B cell (primary cell): ENCODE data around the gene STAB1. TPM values are rescaled to one million over a fixed set of nuclear protein-coding genes. Genes with fewer than 3 reads are reported as not detected.

Source experiments
- ATAC-seq: fragments of 200-7000 bp; cut with Tn5 transposase; one replicate; pipeline ENCODE4 v1.10.0; 2021; ENCODE audit warnings: low read depth, mild to moderate bottlenecking, moderate number of reproducible peaks, moderate library complexity
- CTCF ChIA-PET: fragments of 350-600 bp; sonication (Branson Sonifier 250); formaldehyde crosslinking; loops from one replicate; lab custom pipeline; 2021; ENCODE audit warnings: antibody characterized with exemption, inconsistent platforms; lab: Charles Lee
- POLR2A ChIA-PET: fragments of 350-600 bp; sonication (Branson Sonifier 250); formaldehyde crosslinking; loops from one replicate; lab custom pipeline; 2021; ENCODE audit warnings: antibody characterized with exemption; lab: Charles Lee
- DNase-seq: peaks from one replicate; pipeline ENCODE4 v3.0.0; 2013
- H2AFZ ChIP-seq: 2 replicates; pipeline ENCODE4 v1.6.1; 2012; ENCODE audit warnings: mild to moderate bottlenecking, low read depth, low read length; ENCODE audit not compliant: insufficient read depth, poor library complexity, severe bottlenecking
- H3K27ac ChIP-seq, 2 donors: 1 replicate in 1 of 2; 2 replicates in 1 of 2; pipeline ENCODE4 v1.5.1; 2012 to 2013; ENCODE audit warnings: low read length in 2 of 2, mild to moderate bottlenecking in 2 of 2, moderate library complexity in 1 of 2
- H3K27me3 ChIP-seq, 4 experiments: fragments of 200-600 bp in 1 of 4; sonication (generic) in 1 of 4; replicated peaks in 1 of 4; 1 replicate in 2 of 4; 2 replicates in 2 of 4; pipeline versions ENCODE4 v1.6.1 to v1.7.0; 2013 to 2016; ENCODE audit warnings: low read length in 3 of 4, mild to moderate bottlenecking in 2 of 4, mixed read lengths in 1 of 4, moderate library complexity in 1 of 4; ENCODE audit not compliant: insufficient read depth in 4 of 4, control insufficient read depth in 3 of 4; ENCODE audit errors: control extremely low read depth in 1 of 4
- H3K36me3 ChIP-seq, 2 experiments: replicated peaks in 1 of 2; 1 replicate in 1 of 2; 2 replicates in 1 of 2; pipeline versions ENCODE4 v1.6.1 to v1.7.1; 2013; ENCODE audit warnings: low read length in 1 of 2; ENCODE audit not compliant: insufficient read depth in 2 of 2, control insufficient read depth in 1 of 2; ENCODE audit errors: control extremely low read depth in 1 of 2, extremely low read depth in 1 of 2
- H3K4me1 ChIP-seq, 2 donors: fragments of 200-600 bp in 1 of 2; sonication (generic) in 1 of 2; 1 replicate in 1 of 2; 2 replicates in 1 of 2; pipeline versions ENCODE4 v1.5.1 to v1.6.1; 2013 to 2017; ENCODE audit warnings: low read length in 2 of 2; ENCODE audit not compliant: control insufficient read depth in 2 of 2, insufficient read depth in 2 of 2
- H3K4me2 ChIP-seq: replicated peaks from 2 replicates; pipeline ENCODE3; 2012; ENCODE audit warnings: mild to moderate bottlenecking, low read depth, low read length; ENCODE audit not compliant: poor library complexity, severe bottlenecking
- H3K4me3 ChIP-seq, 5 experiments: fragments of 200-600 bp in 1 of 5; sonication (generic) in 1 of 5; 1 replicate in 3 of 5; 2 replicates in 2 of 5; pipeline versions ENCODE4 v1.5.1 to v1.7.0; 2011 to 2016; ENCODE audit warnings: low read length in 4 of 5, mild to moderate bottlenecking in 4 of 5, low read depth in 2 of 5, control low read depth in 1 of 5, moderate library complexity in 1 of 5; ENCODE audit not compliant: insufficient read depth in 1 of 5; ENCODE audit errors: control extremely low read depth in 1 of 5, extremely low read depth in 1 of 5
- H3K79me2 ChIP-seq: fragments of 200-600 bp; sonication (generic); one replicate; pipeline ENCODE4 v1.6.0; 2016; ENCODE audit warnings: low read length; ENCODE audit not compliant: control insufficient read depth, insufficient read depth
- H3K9ac ChIP-seq: fragments of 200-600 bp; sonication (generic); 2 replicates; pipeline ENCODE4 v1.6.1; 2017; ENCODE audit warnings: mild to moderate bottlenecking, low read length, moderate library complexity
- H3K9me3 ChIP-seq, 3 donors: one replicate each; pipeline versions ENCODE4 v1.6.1 to v1.7.1; 2013; ENCODE audit warnings: low read length in 2 of 3; ENCODE audit not compliant: control insufficient read depth in 2 of 3, insufficient read depth in 1 of 3; ENCODE audit errors: control extremely low read depth in 1 of 3
- H4K20me1 ChIP-seq: 2 replicates; pipeline ENCODE4 v1.6.0; 2012; ENCODE audit warnings: mild to moderate bottlenecking, low read length; ENCODE audit not compliant: insufficient read depth, control insufficient read depth, poor library complexity, severe bottlenecking
- H3K27ac Mint-ChIP-seq: one replicate; pipeline ENCODE4 v1.8.0; 2021; ENCODE audit warnings: mixed read lengths
- H3K27me3 Mint-ChIP-seq: one replicate; pipeline ENCODE4 v1.8.0; 2021; ENCODE audit warnings: mixed read lengths
- H3K4me1 Mint-ChIP-seq: one replicate; pipeline ENCODE4 v1.8.0; 2021; ENCODE audit warnings: mixed read lengths
- H3K4me3 Mint-ChIP-seq: one replicate; pipeline ENCODE4 v1.8.0; 2021; ENCODE audit warnings: mixed read lengths
- H3K9me3 Mint-ChIP-seq: one replicate; pipeline ENCODE4 v1.8.0; 2022; ENCODE audit warnings: mixed read lengths; ENCODE audit not compliant: insufficient read depth
- CTCF ChIP-seq: fragments of 200-600 bp; IDR thresholded peaks from one replicate; pipeline ENCODE4 v1.8.0; 2022; ENCODE audit warnings: antibody characterized with exemption, mild to moderate bottlenecking
- EZH2 ChIP-seq: IDR thresholded peaks from 2 replicates; pipeline ENCODE4 v1.6.1; 2012; ENCODE audit warnings: borderline replicate concordance, low read depth, mild to moderate bottlenecking, moderate library complexity, low read length; ENCODE audit not compliant: insufficient read depth, poor library complexity, severe bottlenecking
- WGBS: methylation state at CpG from one replicate; pipeline ENCODE4 v1.1.5; 2013; ENCODE audit warnings: missing lambda C conversion rate; ENCODE audit not compliant: insufficient coverage; 5-methylcytosine and 5-hydroxymethylcytosine counted together
- intact Hi-C: fragments of 100-400 bp; cut with micrococcal nuclease; formaldehyde crosslinking; loops from one replicate; pipeline ENCODE4 v1.10.0; 2022
- polyA plus RNA-seq: library from polyadenylated mRNA; depleted of rRNA; stranded (reverse); fragments of >200 nt; gene quantifications from 2 replicates; pipeline ENCODE4 v1.2.3, GENCODE V29; 2012
- total RNA-seq, 2 donors: library from RNA; stranded (reverse); fragments of 120-200 nt in 1 of 2; gene quantifications; 1 replicate in 1 of 2; 2 replicates in 1 of 2; pipeline versions ENCODE4 v1.2.3 to v1.2.4, GENCODE V29; 2013 to 2022

The STAB1 gene
- total and polyA plus RNA-seq, 2 donors (not counting 1 experiment from before 2014, with no cell fraction given), result 3.8 to 4.5 TPM

GRCh38 chr3:52537165-52537620, 42.1 kb downstream of the STAB1 start:
- H3K36me3 ChIP-seq, result no peaks in the 10 kb centered on the region
- intact Hi-C loops, result loop anchor here (2.0 to 10.0 kb wide), 6 partner anchors 260 to 1142 kb away; partner anchors contain the start of genes DUSP7, PRKCD, RBM15B and RPL29
- peaks cover 33 to 46% of the 10 kb centered on the region in 2 donors for H3K4me1 ChIP-seq
- no peaks in the 10 kb centered on the region for H3K27me3 Mint-ChIP-seq
- ATAC-seq (no peak), DNase-seq (no peak)
- peak overlapping the region; percentile 90 to 99 (median 95) for H3K4me3 ChIP-seq
- H3K9ac ChIP-seq, result peak overlapping the region; percentile 94
- H3K27ac Mint-ChIP-seq, result peak overlapping the region; percentile 99
- H3K4me3 Mint-ChIP-seq, result peak overlapping the region; percentile 99
- TF ChIP-seq EZH2 (no peak), CTCF (no peak)
- H3K4me1 Mint-ChIP-seq, result peaks cover 45% of the 10 kb centered on the region
- H3K9me3 ChIP-seq, result no peaks in the 10 kb centered on the region
- peaks cover 0 to 8% (median 0%) of the 10 kb centered on the region in 4 experiments for H3K27me3 ChIP-seq
- peak overlapping the region; percentile 82 for H3K4me2 ChIP-seq
- WGBS, result 15% methylated on average over 2 of the region's 6 CpGs
- H3K9me3 Mint-ChIP-seq, result no peaks in the 10 kb centered on the region
- ChIA-PET CTCF (no interaction called here), POLR2A (interaction anchor here (1.6 kb wide), 1 partner anchor 340 kb away, joined by 3 read pairs; the partner anchor contains the start of gene ALAS1)
- H4K20me1 ChIP-seq, result no peaks in the 10 kb centered on the region
- H3K27ac ChIP-seq, result peak overlapping the region; percentile 84 to 93
- H2AFZ ChIP-seq, result peak overlapping the region; percentile 79
- peaks cover 37% of the 10 kb centered on the region for H3K79me2 ChIP-seq

GRCh38 chr3:52537726-52538421, 42.7 kb downstream of the STAB1 start:
- Histone ChIP-seq H4K20me1 (no peaks in the 10 kb centered on the region), H3K9ac (peak overlapping the region; percentile 94), H3K4me3 (peak overlapping the region in 2 of 5 experiments; percentile 95 to 99), H3K4me2 (peak overlapping the region; percentile 82), H3K36me3 (no peaks in the 10 kb centered on the region), H3K27ac (no peak overlapping the region), H3K79me2 (peaks cover 37% of the 10 kb centered on the region), H3K27me3 (peaks cover 0 to 2% (median 0%) of the 10 kb centered on the region in 4 experiments), H2AFZ (no peak overlapping the region), H3K4me1 (peaks cover 26 to 39% of the 10 kb centered on the region in 2 donors), H3K9me3 (no peaks in the 10 kb centered on the region)
- ChIA-PET POLR2A (no interaction called here), CTCF (no interaction called here)
- Mint-ChIP-seq H3K27ac (peak overlapping the region; percentile 99), H3K27me3 (no peaks in the 10 kb centered on the region), H3K9me3 (no peaks in the 10 kb centered on the region), H3K4me3 (peak overlapping the region; percentile 99), H3K4me1 (peaks cover 40% of the 10 kb centered on the region)
- intact Hi-C loops, result loop anchor here (2.0 to 10.0 kb wide), 6 partner anchors 261 to 1143 kb away; partner anchors contain the start of genes DUSP7, PRKCD, RBM15B and RPL29
- TF ChIP-seq EZH2 (no peak), CTCF (no peak)
- ATAC-seq (no peak), DNase-seq (no peak)
- WGBS, result 85% methylated on average over 5 of the region's 7 CpGs
